ENCODE data around the gene GRM7.

GRM7 gene

DNA sequence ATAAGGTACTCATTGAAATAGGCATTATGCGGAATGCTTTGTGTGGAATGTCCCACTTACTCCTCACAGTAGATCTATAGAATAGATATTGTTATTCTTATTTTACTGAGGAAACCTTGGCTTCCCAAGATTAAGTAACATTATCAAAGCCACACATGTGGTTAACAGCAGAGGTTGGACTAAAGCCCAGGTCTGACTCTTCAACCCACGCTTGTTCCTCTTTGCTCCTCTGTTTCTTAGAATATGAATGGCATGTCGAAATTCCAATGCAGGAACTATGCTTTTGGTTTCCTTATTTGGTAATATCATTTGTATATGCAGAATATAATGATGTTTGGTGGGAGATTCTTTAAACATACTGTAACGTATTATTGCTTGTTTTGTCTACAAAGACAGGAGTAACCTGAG lies 821.9 kb downstream of the GRM7 start:
- DNase-seq: no peak

DNA sequence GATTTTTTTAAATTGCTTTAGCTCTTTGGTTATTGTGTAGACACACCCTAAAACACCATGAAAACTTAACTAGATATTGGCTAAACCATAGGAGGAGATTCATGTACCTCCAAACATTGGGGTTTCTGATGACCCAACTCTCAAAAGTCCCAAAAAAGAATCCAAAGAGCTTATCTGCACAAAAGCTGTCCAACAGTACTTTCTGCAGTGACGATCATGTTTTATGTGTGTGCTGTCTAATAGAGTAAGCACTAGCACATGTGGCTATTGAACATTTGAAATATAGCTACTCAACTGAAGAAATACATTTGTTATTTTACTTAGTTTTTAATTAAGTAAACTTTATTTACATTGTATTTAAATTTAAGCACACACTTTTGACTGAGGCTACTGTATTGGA lies 822.5 kb downstream of the GRM7 start:
- no peak for DNase-seq

DNA sequence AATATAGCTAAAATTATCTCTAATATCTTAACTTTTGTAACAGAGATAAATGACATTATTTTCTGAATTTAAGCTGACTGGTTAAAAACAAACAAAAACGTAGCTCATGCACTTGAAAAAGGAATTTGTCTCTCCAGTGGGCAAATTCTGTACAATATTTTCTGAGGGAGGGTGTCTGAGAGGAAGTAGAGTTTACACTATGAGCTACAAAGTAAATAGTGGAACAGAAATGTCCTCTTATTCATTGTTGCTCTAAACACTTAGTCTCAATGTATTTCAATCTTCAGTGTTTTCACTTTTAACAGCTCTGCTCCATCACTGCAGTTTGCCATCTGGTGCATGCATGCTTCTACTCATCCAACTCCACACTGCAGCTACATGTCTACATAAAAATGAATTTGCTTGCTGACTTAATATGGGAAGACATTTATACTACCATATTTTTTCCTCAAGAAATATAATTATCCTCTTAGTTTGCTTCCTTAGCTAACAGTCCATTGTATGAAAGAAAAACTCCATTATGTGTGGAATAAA lies 823.3 kb downstream of the GRM7 start:
- DNase-seq: no peak

DNA sequence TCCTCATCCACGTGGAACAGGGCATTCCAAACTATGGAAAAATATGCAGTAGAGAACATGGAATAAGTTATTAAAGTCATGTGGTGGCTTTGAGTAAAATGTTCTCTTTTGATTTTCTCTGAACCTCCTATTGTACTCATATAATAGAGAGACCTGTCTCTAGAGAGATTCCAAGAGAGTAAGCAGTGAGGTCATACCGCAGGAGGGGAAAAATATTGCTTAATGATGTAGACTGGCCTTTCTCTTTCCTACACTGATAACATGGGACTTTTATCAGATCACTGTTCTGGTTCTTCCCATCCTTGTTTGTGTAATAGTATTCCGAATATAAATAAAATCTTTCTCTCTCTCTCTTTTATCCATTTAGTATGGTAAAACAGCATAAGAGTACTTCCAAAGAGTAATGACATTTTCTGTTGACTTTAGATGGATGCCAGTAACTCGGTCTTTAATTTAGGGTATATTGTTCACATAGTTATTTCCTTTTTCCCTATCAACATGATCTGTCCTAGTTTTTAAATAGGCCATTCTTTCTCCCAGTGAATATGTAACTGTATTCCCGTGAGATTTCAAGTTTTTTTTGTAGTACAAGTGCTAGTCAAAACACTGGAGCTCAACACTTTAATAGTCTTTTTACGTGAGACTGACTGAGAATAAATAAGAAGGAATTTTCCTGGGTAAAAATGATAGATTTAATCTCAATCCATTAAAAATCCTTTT lies 826.7 kb downstream of the GRM7 start:
- no peak for DNase-seq

DNA sequence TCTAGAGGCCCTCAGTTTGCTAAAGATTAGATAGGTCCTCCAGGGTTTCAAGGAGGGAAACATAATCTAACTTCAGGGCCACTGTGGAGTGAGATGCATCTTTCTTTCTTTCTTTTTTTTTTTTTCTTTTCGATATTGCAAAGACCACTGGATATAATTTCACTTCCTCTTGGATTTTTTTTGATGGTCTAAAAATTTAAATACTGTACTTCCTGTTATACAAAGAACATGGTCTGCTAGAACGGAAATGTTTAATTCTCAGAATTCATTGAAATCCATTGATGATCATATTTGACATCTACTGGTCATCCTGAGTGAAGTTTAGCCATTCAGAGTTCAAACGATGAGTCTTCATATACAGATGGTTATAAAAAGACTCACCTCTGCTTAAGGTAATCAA lies 832.0 kb downstream of the GRM7 start:
- DNase-seq: no peak

DNA sequence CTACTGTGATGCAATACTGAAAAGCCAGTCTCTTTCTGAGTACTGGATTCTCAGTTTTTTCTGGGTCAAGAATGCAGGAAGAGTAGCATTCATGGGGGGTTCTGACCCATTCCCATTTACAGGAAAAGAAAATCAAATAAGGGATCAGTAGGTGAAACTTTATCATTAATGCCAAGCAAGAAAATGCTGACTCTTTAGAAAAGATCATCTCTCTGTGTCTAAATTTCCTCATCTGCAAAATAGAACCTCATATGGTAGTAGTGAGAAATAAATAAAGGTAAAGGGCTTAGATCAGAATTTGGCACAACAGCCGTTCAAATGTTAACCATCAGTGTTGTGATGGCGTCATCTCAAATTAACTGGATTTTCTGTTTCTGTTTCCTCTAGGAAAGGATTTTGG lies 833.1 kb downstream of the GRM7 start:
- no peak for DNase-seq

DNA sequence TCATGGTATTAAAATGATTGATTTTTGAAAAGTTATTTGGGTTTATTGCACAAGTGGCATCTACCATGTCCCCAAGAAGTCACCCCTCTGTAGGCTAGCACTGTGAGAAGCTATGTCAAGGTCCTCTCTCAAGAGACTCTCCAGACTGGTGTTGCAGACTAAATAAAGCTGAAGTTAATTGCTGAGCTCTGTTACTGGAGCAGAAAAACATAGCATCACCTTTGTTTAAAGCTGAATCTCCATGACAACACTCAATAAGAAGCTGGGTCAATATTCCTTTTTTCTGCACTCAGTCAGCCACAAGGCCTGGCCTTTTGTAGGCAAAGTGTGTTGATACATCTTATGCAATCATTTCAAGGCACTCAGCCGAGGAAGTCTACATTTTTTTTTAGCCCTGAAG lies 834.1 kb downstream of the GRM7 start:
- DNase-seq: no peak

DNA sequence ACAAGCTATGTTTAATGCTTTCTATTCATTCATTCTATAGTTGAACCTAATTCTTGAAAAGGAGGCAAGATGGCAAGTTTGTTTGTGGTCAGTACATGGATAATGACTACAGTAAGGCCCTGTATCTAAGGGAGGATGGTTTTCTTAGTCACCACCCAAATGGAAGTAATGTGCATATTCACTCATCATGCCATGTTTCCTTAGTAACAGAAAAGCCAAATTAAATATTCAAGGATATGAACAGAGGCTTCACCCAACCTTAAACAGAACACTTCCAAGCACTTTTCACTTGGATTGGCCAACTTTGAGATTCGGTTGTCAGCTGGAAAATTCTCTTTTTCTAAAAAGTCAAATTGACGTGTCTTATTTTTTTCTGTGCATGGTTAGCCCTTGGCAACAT lies 835.4 kb downstream of the GRM7 start:
- no peak for DNase-seq

DNA sequence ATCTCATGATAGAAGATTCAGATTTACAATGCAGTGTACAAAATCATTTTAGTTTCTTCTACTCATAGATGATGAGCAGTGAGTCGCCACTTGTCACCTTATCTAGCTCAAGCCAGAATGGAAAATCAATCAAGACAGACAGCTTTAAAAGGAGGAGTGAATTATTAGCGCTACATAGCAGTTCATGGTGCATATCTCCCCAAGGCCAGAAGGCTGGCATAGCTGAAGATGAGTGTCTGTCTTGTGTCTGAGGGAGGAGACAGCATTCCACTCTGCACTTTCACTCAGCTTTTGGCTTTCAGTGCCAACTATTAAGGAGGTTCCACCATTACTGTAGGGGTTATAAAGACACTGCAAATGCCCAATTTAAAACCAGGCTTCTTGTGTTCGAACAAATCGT lies 836.6 kb downstream of the GRM7 start:
- DNase-seq: no peak

DNA sequence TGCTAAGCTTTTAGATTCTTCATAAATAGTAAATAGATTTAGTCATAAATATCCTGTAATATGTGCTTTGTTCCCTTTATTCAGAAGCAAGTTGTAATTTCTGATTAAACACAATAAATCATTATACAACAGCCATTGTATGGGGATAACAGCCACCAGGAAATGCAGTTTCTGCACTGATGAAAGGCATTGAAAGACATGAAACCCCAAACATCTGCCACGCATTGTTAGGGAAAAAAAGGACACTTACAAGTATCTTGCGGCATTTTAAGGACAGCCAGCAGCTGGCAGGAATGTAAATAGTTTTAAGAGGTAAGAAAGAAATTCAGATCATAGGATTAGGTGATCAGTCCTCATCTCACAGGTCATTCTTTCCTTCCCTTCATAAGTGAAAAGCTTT lies 839.6 kb downstream of the GRM7 start:
- no peak for DNase-seq

DNA sequence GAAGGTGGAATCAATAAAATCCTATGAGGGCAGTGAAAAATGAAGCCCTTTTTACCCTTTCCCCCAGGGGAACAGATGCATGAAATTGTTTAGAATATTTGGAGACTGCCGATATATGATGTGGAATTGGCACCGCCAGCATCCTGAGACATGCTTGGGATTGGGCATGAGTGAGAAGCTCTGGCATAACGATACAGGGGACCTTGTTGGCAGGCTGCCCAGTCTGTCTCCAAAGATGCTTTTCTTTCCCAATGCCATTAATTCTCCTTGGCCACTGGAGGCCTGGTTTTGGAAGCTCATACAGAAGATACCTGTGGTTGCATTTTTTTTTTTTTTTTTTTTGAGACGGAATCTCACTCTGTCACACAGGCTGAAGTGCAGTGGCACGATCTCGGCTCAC lies 840.1 kb downstream of the GRM7 start:
- DNase-seq: no peak

DNA sequence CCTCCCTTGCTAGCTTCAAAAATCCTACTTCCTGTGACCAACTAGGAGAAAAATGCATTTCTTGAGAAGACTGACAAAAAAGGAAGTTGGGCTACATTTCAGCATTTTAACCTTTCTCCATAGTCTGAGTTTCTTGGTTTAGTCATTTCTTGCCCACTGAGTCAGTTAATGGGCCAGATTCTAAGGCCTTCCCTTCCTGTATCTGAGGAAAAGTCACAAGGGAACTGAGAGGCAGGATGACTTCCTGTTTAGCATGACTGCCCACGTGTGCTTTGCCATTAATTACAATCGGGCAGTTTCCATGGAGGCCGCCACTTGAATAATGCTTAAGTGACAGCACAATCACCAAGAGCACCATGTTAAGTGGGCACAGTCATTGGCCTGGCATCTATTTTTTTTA lies 846.3 kb downstream of the GRM7 start:
- DNase-seq: no peak

DNA sequence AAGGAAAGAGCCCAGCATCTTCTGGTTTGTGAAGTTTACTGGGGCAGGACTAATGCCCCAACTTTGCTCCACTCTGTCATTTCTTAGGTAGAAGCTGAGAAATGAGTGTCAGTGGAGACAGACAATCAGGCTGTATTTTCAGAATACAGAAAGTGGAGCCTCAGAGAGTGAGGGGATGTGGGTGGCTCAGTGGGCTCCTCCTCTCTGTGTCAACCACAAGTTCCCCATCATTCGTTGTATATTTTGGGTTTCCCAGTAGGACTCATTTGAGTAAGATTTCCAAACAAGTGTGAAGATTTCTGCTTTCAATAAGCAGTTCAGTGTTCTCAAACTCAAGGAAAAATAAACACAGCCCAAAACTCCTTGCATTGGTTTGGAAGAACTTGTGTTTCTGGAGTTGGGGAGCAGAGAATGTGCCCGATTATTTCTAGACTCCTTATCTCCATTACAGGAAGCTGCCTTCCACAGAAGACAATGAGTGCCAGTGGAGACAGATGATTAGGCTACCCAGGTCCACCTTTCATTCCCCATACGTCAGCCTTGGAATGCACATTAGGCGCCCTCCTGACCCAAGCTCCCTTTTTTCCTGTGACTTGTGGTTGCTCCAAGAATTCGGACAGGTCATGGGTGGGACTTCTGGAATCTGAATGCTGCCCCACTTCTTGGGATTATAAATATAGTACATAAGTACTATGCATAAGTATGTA lies 848.6 kb downstream of the GRM7 start:
- DNase-seq: no peak

DNA sequence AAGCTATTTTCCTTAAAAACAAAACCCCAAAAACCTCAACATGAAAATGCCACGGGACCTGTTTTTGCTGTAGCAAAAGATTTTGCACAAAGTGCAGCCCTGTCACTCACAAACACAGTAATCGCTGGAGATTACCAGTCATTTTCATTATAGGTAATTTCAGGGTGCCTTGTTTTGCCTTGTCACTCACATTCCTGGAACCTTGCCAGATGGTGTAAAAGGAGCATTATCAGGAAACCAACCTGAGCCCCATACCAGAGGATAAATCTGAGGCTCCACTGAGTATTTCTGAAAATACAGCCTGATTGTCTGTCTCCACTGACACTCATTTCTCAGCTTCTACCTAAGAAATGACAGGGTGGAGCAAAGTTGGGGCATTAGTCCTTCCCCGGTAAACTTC lies 849.4 kb downstream of the GRM7 start:
- no peak for DNase-seq

DNA sequence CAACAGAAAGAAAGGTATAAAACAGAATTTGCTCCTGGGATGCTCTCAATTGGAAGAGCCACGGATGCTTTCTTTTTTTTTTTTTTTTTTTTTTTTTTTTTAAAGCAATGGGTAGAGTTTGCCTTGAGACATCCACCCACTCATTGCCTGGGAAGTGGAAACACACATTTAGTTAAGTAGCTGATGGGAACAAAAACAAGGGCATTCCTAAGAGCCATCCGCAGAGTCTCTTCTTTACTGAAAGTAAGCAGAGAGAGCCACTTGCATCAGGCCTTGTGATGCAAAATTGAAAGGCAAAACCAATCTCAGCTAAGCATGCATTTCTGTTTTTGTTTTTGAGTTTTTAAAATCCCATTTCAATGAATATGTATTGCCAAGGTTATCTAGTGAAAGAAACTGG lies 852.8 kb downstream of the GRM7 start:
- no peak for DNase-seq

DNA sequence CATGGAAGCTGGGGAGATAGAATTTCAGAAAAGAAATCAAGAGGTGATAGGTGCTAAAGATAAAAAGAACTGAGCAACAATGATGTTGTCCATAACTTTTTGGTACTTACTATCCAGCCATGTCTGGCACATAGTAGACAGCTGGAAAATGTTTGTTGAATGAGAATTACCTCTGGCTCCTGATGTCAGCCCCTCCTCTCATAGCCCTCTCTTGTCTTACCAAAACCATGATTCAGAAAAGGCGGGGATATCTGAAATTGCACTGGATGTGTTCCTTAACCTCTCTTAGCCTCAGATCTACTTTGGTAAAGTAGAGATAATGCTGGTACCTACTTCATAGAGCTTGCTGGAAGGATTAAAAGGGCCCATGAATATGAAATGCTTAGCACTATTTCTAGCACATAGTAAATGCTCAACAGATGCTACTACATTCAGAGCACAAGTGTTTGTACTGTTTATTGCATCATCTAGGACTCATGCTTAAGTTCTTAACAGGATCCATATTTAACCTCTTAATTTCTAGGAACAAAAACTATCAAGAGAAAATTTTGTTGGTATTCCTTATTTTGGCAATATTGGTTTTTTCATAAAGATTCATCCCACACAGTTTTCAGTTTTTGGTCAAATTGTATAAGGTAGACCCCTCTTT lies 859.9 kb downstream of the GRM7 start:
- DNase-seq: no peak

DNA sequence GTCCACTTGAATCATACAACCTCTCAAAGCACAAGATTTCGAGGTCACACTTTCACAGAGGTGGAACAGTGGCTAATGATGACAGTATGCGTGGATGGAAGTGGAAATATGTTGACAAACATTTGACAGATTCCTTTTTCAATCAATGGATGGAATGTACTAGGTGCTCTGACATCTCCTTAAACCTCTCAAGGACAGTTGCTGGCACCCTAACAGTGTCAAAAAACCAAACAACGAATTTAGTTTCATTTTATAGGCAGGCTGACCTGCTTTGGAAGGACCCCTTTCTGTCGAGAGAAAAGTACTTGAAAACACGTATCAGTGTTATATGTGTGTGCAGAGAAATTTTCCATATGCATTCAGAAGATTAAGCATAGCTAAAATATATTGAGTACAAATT lies 861.0 kb downstream of the GRM7 start:
- DNase-seq: no peak

DNA sequence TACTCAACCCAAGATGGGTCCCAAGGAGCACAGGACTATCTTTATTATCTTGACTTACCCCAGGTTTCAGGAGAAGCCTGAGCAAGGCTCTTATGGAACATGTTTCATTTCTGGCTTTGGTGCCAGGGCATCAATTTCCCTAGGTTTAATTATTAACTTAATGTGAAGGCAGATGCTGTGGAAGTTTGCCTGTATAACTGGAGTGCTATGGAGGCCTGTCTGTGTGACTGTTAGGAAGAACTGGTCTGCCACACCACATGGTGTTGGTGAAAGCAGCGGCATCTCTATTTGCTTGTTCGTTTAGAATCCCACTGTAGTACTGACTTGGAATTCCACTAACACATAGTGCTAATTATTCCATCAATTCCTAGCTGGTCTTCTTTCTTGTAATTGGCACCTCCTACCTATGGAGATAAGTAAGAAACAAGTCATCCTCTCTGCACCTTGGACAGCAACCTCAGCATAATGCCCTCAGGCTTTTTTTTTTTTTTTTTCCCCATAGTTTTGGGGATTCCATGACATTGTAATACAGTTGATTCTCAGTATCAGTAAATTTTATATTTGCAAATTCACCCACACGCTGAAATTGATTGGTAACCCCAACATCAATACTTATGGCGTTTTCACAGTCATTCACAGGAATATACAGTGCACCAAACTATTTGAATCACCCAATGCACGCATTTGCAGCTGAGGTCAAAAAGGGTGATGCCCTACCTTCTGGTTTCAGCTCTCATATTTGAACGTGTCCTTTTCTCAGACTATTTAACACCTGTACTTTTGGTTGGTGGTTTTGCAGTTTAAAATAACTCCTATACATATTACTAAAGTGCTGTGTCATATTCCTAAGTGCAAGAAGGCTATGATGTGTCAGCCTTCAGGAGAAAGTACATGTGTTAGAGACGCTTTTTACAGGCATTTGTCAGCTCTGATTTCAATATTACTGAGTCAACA lies 867.9 kb downstream of the GRM7 start:
- no peak for DNase-seq

DNA sequence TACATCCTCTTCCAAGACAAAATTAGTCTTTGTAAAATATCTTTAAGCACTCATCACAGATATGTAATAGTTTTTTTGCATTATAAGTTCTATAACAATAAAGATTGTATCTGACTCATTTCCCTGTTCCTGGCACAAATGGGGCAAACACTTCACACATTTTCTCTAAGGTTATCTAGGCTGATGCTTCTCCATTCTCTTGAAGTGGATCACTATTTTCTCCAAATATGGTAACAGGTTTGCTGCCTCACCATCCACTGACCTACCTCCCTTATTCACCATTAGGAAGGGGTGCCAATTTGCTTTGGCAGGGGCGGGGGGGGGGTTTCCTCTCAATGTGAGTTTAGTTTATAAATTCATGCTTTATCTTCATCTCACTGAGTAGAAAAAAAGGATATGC lies 873.0 kb downstream of the GRM7 start:
- DNase-seq: no peak

DNA sequence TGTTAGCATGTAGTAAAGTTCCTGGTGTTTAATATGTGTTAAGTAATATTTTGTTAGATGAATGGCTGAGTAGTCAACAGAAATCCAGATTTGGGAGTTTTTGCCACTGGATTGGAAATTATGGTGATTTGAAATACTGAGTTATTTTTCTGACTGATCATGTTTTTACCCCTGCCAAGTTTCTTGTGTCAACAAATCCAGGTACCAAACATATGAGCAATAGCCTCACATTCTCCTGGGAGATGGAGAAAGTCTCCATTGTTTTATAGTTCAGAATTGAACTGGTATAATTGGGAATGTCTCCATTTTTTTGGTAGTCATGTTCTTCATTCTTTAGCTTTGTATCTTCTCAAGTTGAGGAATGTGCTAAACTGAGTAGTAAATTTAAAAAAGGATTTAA lies 873.5 kb downstream of the GRM7 start:
- DNase-seq: no peak

DNA sequence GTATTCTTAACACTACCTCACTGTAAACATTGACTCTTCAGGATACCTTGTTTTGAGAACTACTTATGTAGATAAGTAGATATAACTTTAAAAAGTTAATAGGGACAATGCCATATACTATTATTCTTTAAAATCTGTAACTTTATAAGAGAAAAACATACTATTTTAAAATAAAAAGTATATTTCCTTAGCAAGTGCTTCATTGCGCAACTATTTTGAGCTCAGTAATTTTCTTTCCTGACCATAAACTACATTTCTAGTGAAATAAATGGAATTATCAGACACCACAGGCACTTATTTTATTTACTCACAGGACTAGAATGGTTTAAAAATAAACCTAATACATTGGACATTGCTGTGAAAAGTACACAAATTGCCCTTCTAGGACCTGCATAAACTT lies 876.3 kb downstream of the GRM7 start:
- DNase-seq: no peak

DNA sequence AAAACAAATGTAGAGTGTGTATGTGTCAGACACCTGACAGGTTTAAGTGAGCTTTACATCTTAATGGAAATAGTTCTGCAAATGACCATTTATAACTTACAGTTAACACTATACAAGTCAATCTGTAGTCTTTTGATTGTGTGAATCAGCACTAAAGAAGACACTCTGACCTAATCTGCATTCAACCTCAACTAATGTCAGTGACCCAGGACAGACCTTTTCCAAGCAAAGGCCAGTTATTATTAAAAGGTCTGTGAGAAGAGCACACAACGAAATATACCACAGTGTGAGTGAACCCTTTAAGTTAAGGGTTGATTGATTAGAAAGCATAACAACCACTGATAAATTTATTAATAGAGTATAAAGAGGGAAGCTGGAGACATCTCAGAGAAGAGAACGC lies 878.8 kb downstream of the GRM7 start:
- DNase-seq: no peak

DNA sequence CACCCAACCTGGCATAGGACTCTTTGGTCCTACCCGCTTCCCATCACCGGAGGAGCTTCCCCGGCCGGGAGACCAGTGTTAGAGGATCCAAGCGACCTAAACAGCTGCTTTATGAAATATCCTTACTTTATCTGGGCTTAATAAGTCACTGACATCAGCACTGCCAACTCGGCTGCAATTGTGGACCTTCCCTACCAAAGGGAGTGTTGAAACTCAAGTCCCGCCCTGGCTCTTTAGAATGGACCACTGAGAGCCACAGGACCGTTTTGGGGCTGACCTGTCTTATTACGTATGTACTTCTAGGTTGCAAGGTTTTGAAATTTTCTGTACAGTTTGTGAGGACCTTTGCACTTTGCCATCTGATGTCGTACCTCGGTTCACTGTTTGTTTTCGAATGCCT lies 879.5 kb downstream of the GRM7 start:
- no peak for DNase-seq

Measured in stimulated activated CD8-positive, alpha-beta memory T cell treated with anti-CD3 and anti-CD28 coated beads, Interleukin-4, amount 100 ng/mL, for 48 hours (primary cell).